GM12891 (cell line): ENCODE results near the gene GSN.

Experiments used
- POLR2A ChIP-seq: IDR thresholded peaks from 2 replicates; pipeline ENCODE4 v1.6.1; 2011; ENCODE audit warnings: low read depth, low read length, control low read depth
- POLR2AphosphoS5 ChIP-seq: IDR thresholded peaks from 2 replicates; pipeline ENCODE4 v1.6.1; 2011; ENCODE audit warnings: low read depth, low read length, control low read depth
- SPI1 ChIP-seq: IDR thresholded peaks from 2 replicates; pipeline ENCODE4 v1.6.1; 2011; ENCODE audit warnings: low read depth, low read length, control low read depth
- TAF1 ChIP-seq: IDR thresholded peaks from 2 replicates; pipeline ENCODE4 v1.6.1; 2011; ENCODE audit warnings: low read depth, low read length, control low read depth

DNA sequence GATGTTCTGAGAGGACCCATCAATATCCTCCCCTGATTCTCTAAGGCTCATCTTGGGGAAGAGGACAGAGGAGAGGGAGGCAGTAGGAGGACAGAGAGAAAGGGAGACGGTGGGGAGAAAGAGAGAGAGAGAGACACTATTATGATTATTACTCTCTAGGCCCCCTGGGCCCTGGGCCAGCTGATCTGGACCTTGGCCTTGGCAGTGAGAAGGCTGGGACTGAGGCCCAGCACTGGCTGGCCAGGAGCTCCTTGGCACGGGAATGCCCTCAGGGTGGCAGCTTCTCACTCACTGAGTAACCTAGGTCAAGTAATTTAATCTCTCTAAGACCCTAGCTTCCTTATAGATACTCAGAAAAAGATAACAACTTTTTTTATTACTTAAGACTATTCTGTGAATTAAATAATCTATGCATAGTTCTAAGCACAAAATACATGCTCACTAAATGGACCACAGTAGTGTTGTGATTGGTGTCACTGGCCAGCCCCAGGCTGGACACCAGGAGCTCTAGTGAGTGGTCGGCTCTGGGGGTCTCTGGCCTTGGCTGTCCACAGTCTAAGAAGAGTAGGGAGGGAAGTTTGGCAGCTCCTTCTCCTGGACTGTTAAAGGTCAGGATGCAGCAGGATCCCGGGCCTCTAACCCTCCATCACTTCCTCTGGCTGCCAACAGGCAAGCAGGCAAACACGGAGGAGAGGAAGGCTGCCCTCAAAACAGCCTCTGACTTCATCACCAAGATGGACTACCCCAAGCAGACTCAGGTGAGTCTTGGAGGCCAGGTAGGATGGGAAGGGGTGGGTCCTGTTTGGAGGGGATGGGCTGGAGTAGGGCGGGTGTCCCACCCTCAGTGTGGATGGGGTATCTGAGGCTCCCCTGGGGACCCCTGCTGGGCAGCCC lies 50.0 kb downstream of the GSN start:
- TF ChIP-seq POLR2A (no peak), POLR2AphosphoS5 (no peak), SPI1 (no peak), TAF1 (no peak)
